ENCODE results near the gene CLK1.
"Not testable (repeated sequence)": the region's sequence is repeated elsewhere in the genome, so short reads cannot be mapped to it uniquely, and the experiment has no call there.

CLK1 gene

GRCh38 chr2:200864176-200865034 lies at the start of gene CLK1:
CLK1 (minus strand) TSS chr2:200864658; CDS start chr2:200861862, 2,796 bp downstream.
- DNase-seq = peak; percentile 96

- DNase-seq = no peak
Observed at GRCh38 chr2:200913654-200914053, 49.2 kb upstream of the CLK1 start.

GRCh38 chr2:200909958-200910357 lies 45.5 kb upstream of the CLK1 start:
- DNase-seq = no peak

GRCh38 chr2:200905618-200906296 lies 41.3 kb upstream of the CLK1 start:
- DNase-seq = peak; percentile 34 to 36

GRCh38 chr2:200901459-200902072 lies 37.1 kb upstream of the CLK1 start:
- peak; percentile 64 to 68 for DNase-seq

GRCh38 chr2:200899482-200899881 lies 35.0 kb upstream of the CLK1 start:
- no peak for DNase-seq

GRCh38 chr2:200888704-200889625 lies 24.5 kb upstream of the CLK1 start, which contains the start of the genes NIF3L1 and PPIL3:
NIF3L1 (plus strand) TSS chr2:200889371; CDS start chr2:200891944, 2,573 bp downstream.
PPIL3 (minus strand) TSS chr2:200889077; CDS start chr2:200887615, 1,462 bp downstream.
- peak; percentile 96 for DNase-seq

GRCh38 chr2:200881715-200882249 lies 17.3 kb upstream of the CLK1 start:
- DNase-seq = not testable (repeated sequence)

- DNase-seq = no peak
Observed at GRCh38 chr2:200878289-200878880, 13.9 kb upstream of the CLK1 start.

GRCh38 chr2:200877443-200877842 lies 13.0 kb upstream of the CLK1 start:
- DNase-seq = no peak

- DNase-seq = no peak
Observed at GRCh38 chr2:200873560-200873959, 9.1 kb upstream of the CLK1 start.

GRCh38 chr2:200871151-200871550 lies 6.7 kb upstream of the CLK1 start:
- no peak for DNase-seq

GRCh38 chr2:200869014-200869413 lies 4.6 kb upstream of the CLK1 start:
- DNase-seq = no peak

- DNase-seq = peak in 1 of 2 experiments; percentile 8
Observed at GRCh38 chr2:200863782-200864175, 679 bp downstream of the CLK1 start.

GRCh38 chr2:200862532-200863000 lies 1.9 kb downstream of the CLK1 start:
- DNase-seq = peak; percentile 50 to 55

GRCh38 chr2:200861617-200862155 lies 2.8 kb downstream of the CLK1 start:
- no peak for DNase-seq

GRCh38 chr2:200860092-200860795 lies 4.2 kb downstream of the CLK1 start:
- no peak for DNase-seq

- no peak for DNase-seq
Observed at GRCh38 chr2:200856806-200857205, 7.7 kb downstream of the CLK1 start.

GRCh38 chr2:200852605-200853004 lies 11.9 kb downstream of the CLK1 start:
- no peak for DNase-seq
